Mucosa of descending colon (tissue), 3 donors: ENCODE data around the gene AUH. TPM values are rescaled to one million over a fixed set of nuclear protein-coding genes. Genes with fewer than 3 reads are reported as not detected.

Source experiments
- ATAC-seq: fragments of 200-7000 bp; cut with Tn5 transposase; one replicate; pipeline ENCODE4 v1.9.1; 2020; ENCODE audit warnings: mild to moderate bottlenecking, moderate library complexity
- DNase-seq, 3 donors: peaks; one replicate each; pipeline ENCODE4 v3.0.0-alpha.2; 2020
- H3K36me3 ChIP-seq: fragments of 200-600 bp; one replicate; pipeline ENCODE4 v1.8.0; 2021; ENCODE audit warnings: low read depth, mild to moderate bottlenecking
- H3K4me1 ChIP-seq: fragments of 200-600 bp; one replicate; pipeline ENCODE4 v1.8.0; 2021; ENCODE audit warnings: low read depth, mild to moderate bottlenecking
- H3K4me3 ChIP-seq: fragments of 200-600 bp; one replicate; pipeline ENCODE4 v1.8.0; 2021; ENCODE audit warnings: mild to moderate bottlenecking
- H3K9me3 ChIP-seq: fragments of 200-600 bp; one replicate; pipeline ENCODE4 v1.8.0; 2021; ENCODE audit warnings: mild to moderate bottlenecking
- intact Hi-C, 2 donors: fragments of 100-400 bp; cut with DNase I in 1 of 2; cut with micrococcal nuclease in 1 of 2; formaldehyde crosslinking; loops; one replicate each; pipeline versions ENCODE4 v1.11.0 to v1.11.1; 2022; cut with DNase I, micrococcal nuclease
- total RNA-seq, 3 donors: library from RNA; stranded (reverse); fragmentation: NEBNext Ultra II Directional in 2 of 3; extraction: Animal tissue kit (Norgen Biotek cat#: 25700) in 2 of 3; gene quantifications; one replicate each; pipeline versions ENCODE4 v1.2.1 to v1.2.4, GENCODE V29; 2021 to 2023
- TF ChIP-seq, protein P1 (sequence below): fragments of 200-600 bp; IDR thresholded peaks from one replicate; pipeline ENCODE4 v1.8.0; 2022; ENCODE audit warnings: antibody characterized with exemption, mild to moderate bottlenecking
- donor health status: DM: no; HTN: no; CAD: no; lungs with moderate emphysema.
- donor health status: DM: no; HTN: no; CAD: no.
- donor health status: DM: no; HTN: yes; CAD: no.

AUH gene
- total RNA-seq, 3 donors from 2014 or later = 18.2 to 37.2 (median 26.6) TPM

- Histone ChIP-seq H3K4me3 (no peak overlapping the region), H3K4me1 (no peaks in the 10 kb centered on the region), H3K36me3 (no peaks in the 10 kb centered on the region), H3K9me3 (no peaks in the 10 kb centered on the region)
- DNase-seq (no peak), ATAC-seq (no peak)
- intact Hi-C loops = no loop called here
- TF ChIP-seq, protein P1, sequence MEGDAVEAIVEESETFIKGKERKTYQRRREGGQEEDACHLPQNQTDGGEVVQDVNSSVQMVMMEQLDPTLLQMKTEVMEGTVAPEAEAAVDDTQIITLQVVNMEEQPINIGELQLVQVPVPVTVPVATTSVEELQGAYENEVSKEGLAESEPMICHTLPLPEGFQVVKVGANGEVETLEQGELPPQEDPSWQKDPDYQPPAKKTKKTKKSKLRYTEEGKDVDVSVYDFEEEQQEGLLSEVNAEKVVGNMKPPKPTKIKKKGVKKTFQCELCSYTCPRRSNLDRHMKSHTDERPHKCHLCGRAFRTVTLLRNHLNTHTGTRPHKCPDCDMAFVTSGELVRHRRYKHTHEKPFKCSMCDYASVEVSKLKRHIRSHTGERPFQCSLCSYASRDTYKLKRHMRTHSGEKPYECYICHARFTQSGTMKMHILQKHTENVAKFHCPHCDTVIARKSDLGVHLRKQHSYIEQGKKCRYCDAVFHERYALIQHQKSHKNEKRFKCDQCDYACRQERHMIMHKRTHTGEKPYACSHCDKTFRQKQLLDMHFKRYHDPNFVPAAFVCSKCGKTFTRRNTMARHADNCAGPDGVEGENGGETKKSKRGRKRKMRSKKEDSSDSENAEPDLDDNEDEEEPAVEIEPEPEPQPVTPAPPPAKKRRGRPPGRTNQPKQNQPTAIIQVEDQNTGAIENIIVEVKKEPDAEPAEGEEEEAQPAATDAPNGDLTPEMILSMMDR = no peak
Observed at GRCh38 chr9:91258451-91258850, 103.3 kb downstream of the AUH start.

- no peak overlapping the region for H3K4me3 ChIP-seq
- intact Hi-C loops = no loop called here
- ATAC-seq (no peak), DNase-seq (no peak)
- H3K36me3 ChIP-seq = no peaks in the 10 kb centered on the region
- no peaks in the 10 kb centered on the region for H3K4me1 ChIP-seq
- TF ChIP-seq, protein P1 = no peak
- H3K9me3 ChIP-seq = no peaks in the 10 kb centered on the region
Observed at GRCh38 chr9:91256235-91256634, 105.5 kb downstream of the AUH start.

GRCh38 chr9:91255327-91255726 is 106.4 kb downstream of the AUH start:
- Histone ChIP-seq H3K36me3 (no peaks in the 10 kb centered on the region), H3K4me1 (no peaks in the 10 kb centered on the region), H3K9me3 (no peaks in the 10 kb centered on the region), H3K4me3 (no peak overlapping the region)
- ATAC-seq = no peak
- DNase-seq = no peak
- intact Hi-C loops = no loop called here
- TF ChIP-seq, protein P1 = no peak

- Histone ChIP-seq H3K36me3 (no peaks in the 10 kb centered on the region), H3K4me3 (no peak overlapping the region), H3K9me3 (no peaks in the 10 kb centered on the region), H3K4me1 (no peaks in the 10 kb centered on the region)
- DNase-seq = no peak
- peak; percentile 36 for ATAC-seq
- intact Hi-C loops = no loop called here
- TF ChIP-seq, protein P1 = no peak
Observed at GRCh38 chr9:91253488-91253887, 108.2 kb downstream of the AUH start.

DNA sequence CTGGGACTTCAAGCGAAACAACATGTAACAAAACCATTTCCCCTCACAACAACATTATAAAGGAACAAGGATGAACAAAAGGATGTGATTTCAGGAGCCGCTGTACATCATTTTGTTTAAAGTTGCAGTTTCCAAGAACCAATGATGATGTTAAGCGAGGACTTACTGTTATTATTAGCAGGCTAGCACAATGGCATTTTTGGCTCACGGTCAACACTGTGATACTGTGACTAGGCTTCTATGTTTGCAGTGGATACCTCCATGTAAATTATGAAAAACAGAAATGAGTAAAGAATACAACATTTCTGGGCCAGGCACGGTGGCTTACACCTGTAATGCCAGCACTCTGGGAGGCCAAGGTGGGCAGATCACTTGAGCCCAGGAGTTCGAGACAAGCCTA is 113.0 kb downstream of the AUH start:
- H3K4me3 ChIP-seq = no peak overlapping the region
- no peak for DNase-seq
- H3K9me3 ChIP-seq = no peaks in the 10 kb centered on the region
- ATAC-seq = no peak
- TF ChIP-seq, protein P1 = no peak
- H3K36me3 ChIP-seq = no peaks in the 10 kb centered on the region
- intact Hi-C loops = no loop called here
- peaks cover 4% of the 10 kb centered on the region for H3K4me1 ChIP-seq

- Histone ChIP-seq H3K4me3 (no peak overlapping the region), H3K36me3 (no peaks in the 10 kb centered on the region), H3K4me1 (peaks cover 4% of the 10 kb centered on the region), H3K9me3 (no peaks in the 10 kb centered on the region)
- intact Hi-C loops = no loop called here
- no peak for DNase-seq
- ATAC-seq = no peak
- TF ChIP-seq, protein P1 = no peak
Observed at GRCh38 chr9:91247278-91247677, 114.4 kb downstream of the AUH start.
